HepG2 (cell line): ENCODE results near the gene DLEC1. TPM values are rescaled to one million over a fixed set of nuclear protein-coding genes. Genes with fewer than 3 reads are reported as not detected.

Experiments used
- ATF1 ChIP-seq: IDR thresholded peaks from 2 replicates; pipeline ENCODE4 v1.6.1; 2016; ENCODE audit warnings: mild to moderate bottlenecking, control low read depth
- ATF2 ChIP-seq: sonication (generic); formaldehyde crosslinking; IDR thresholded peaks from 2 replicates; pipeline ENCODE4 v1.4.0; 2020; ENCODE audit warnings: missing genetic modification reagents
- HNRNPL ChIP-seq: fragments of 200-400 bp; formaldehyde crosslinking; IDR thresholded peaks from 2 replicates; pipeline ENCODE4 v1.6.1; 2017; ENCODE audit warnings: mild to moderate bottlenecking, low read depth, low read length
- MXD1 ChIP-seq: sonication (generic); formaldehyde crosslinking; IDR thresholded peaks from 2 replicates; pipeline ENCODE4 v1.4.0; 2020; ENCODE audit warnings: mild to moderate bottlenecking, missing genetic modification reagents
- NAIF1 ChIP-seq: sonication (generic); formaldehyde crosslinking; IDR thresholded peaks from 2 replicates; pipeline ENCODE4 v1.5.0; 2020; ENCODE audit warnings: mild to moderate bottlenecking, missing genetic modification reagents, borderline replicate concordance
- NPAS2 ChIP-seq: sonication (generic); formaldehyde crosslinking; IDR thresholded peaks from 2 replicates; pipeline ENCODE4 v1.8.0; 2022; ENCODE audit warnings: mild to moderate bottlenecking, missing genetic modification reagents, borderline replicate concordance
- SMARCC2 ChIP-seq: fragments of 450-650 bp; IDR thresholded peaks from 2 replicates; pipeline ENCODE4 v1.6.1; 2017; ENCODE audit warnings: antibody characterized with exemption, mild to moderate bottlenecking
- TCF7L2 ChIP-seq: IDR thresholded peaks from 2 replicates; pipeline ENCODE4 v1.6.1; 2011; ENCODE audit warnings: mild to moderate bottlenecking, low read depth, low read length, moderate library complexity
- TFDP1 ChIP-seq: IDR thresholded peaks from 2 replicates; pipeline ENCODE4 v1.6.1; 2016; ENCODE audit warnings: missing compliant biosample characterization, missing genetic modification reagents, borderline replicate concordance
- WIZ ChIP-seq: sonication (generic); formaldehyde crosslinking; IDR thresholded peaks from 2 replicates; pipeline ENCODE4 v1.5.1; 2020; ENCODE audit warnings: mild to moderate bottlenecking, missing genetic modification reagents
- ZBTB25 ChIP-seq: IDR thresholded peaks from 2 replicates; pipeline ENCODE4 v1.6.1; 2018; ENCODE audit warnings: missing genetic modification reagents
- ZBTB42 ChIP-seq: sonication (generic); formaldehyde crosslinking; IDR thresholded peaks from 2 replicates; pipeline ENCODE4 v1.5.0; 2020; ENCODE audit warnings: mild to moderate bottlenecking, missing genetic modification reagents
- ZFY ChIP-seq: sonication (generic); formaldehyde crosslinking; IDR thresholded peaks from 2 replicates; pipeline ENCODE4 v1.4.0; 2020; ENCODE audit warnings: missing genetic modification reagents
- ZHX1 ChIP-seq: sonication (generic); formaldehyde crosslinking; IDR thresholded peaks from 2 replicates; pipeline ENCODE4 v1.8.1; 2022; ENCODE audit warnings: low read depth, mild to moderate bottlenecking, missing genetic modification reagents
- ZKSCAN5 ChIP-seq: sonication (generic); formaldehyde crosslinking; IDR thresholded peaks from 2 replicates; pipeline ENCODE4 v1.5.1; 2020; ENCODE audit warnings: mild to moderate bottlenecking, missing genetic modification reagents
- ZNF124 ChIP-seq: sonication (generic); formaldehyde crosslinking; IDR thresholded peaks from 2 replicates; pipeline ENCODE4 v1.4.0; 2020; ENCODE audit warnings: missing genetic modification reagents
- ZNF160 ChIP-seq: sonication (generic); formaldehyde crosslinking; IDR thresholded peaks from 2 replicates; pipeline ENCODE4 v1.8.0; 2022; ENCODE audit warnings: mild to moderate bottlenecking, inconsistent platforms, missing genetic modification reagents
- ZNF674 ChIP-seq: sonication (generic); formaldehyde crosslinking; IDR thresholded peaks from 2 replicates; pipeline ENCODE4 v1.5.0; 2020; ENCODE audit warnings: low read depth, mild to moderate bottlenecking, missing genetic modification reagents
- ZNF720 ChIP-seq: sonication (generic); formaldehyde crosslinking; IDR thresholded peaks from 2 replicates; pipeline ENCODE4 v1.4.0; 2020; ENCODE audit warnings: missing genetic modification reagents
- polyA plus RNA-seq, 8 experiments: library from polyadenylated mRNA; depleted of rRNA in 3 of 8; stranded (reverse) in 7 of 8; unstranded in 1 of 8; fragments of >200 nt; fragmentation: Illumina TruSeq in 4 of 8; extraction: Trizol in 4 of 8; gene quantifications; 2 replicates each; pipeline versions ENCODE4 v1.2.1 to v1.2.3, GENCODE V29; 2011 to 2016; ENCODE audit warnings: low read depth in 4 of 8, missing spikeins in 1 of 8, mixed read lengths in 1 of 8; ENCODE audit not compliant: insufficient read depth in 1 of 8
- total RNA-seq, 5 experiments: library from RNA; depleted of rRNA; stranded (reverse); fragments of >200 nt; fragmentation: Illumina TruSeq; extraction: Trizol; gene quantifications; 2 replicates each; pipeline ENCODE4 v1.2.3, GENCODE V29; 2016; ENCODE audit warnings: low read depth in 1 of 5

The DLEC1 gene
- total and polyA plus RNA-seq, 2 of the 13 experiments (the other 11 are each of a cell fraction or from before 2014, with no cell fraction given) = 0.09 TPM; not detected in 1

- no peak for TF ChIP-seq ZNF160 (CRISPR knock-in tag)
- no peak for TF ChIP-seq TFDP1 (CRISPR knock-in tag)
- no peak for TF ChIP-seq SMARCC2
- TF ChIP-seq ZNF674 = no peak
- TF ChIP-seq ZHX1 = no peak
- no peak for TF ChIP-seq HNRNPL
- TF ChIP-seq WIZ (CRISPR knock-in tag) = no peak
- no peak for TF ChIP-seq MXD1 (CRISPR knock-in tag)
- TF ChIP-seq TCF7L2 = no peak
- TF ChIP-seq ZNF124 (CRISPR knock-in tag) = no peak
- no peak for TF ChIP-seq ZBTB25 (CRISPR knock-in tag)
- TF ChIP-seq ZFY (CRISPR knock-in tag) = peak; percentile 14
- TF ChIP-seq ATF2 (CRISPR knock-in tag) = no peak
- no peak for TF ChIP-seq NAIF1 (CRISPR knock-in tag)
- no peak for TF ChIP-seq NPAS2
- TF ChIP-seq ZKSCAN5 (CRISPR knock-in tag) = no peak
- TF ChIP-seq ZNF720 (CRISPR knock-in tag) = no peak
- no peak for TF ChIP-seq ATF1 (CRISPR knock-in tag)
- TF ChIP-seq ZBTB42 = no peak
Measured at GRCh38 chr3:38165722-38166387, 126.8 kb downstream of the DLEC1 start (continued).
